Uterus (tissue), 4 donors: ENCODE measurements around the gene OSR1. TPM values are rescaled to one million over a fixed set of nuclear protein-coding genes. Genes with fewer than 3 reads are reported as not detected.

Source experiments
- DNase-seq, 2 donors: peaks; one replicate each; pipeline ENCODE4 v3.0.0-alpha.2; 2019 to 2020
- H3K27ac ChIP-seq, 2 donors: fragments of 200-600 bp; sonication (generic); 1 replicate in 1 of 2; 2 replicates in 1 of 2; pipeline ENCODE4 v1.5.1; 2016 to 2018
- H3K27me3 ChIP-seq, 2 donors: fragments of 200-600 bp; sonication (generic); one replicate each; pipeline ENCODE4 v1.5.1; 2018 to 2019; ENCODE audit warnings: control low read depth in 1 of 2
- H3K36me3 ChIP-seq, 2 donors: fragments of 200-600 bp; sonication (generic); one replicate each; pipeline ENCODE4 v1.5.1; 2019; ENCODE audit warnings: control low read depth in 1 of 2
- H3K4me1 ChIP-seq, 2 donors: fragments of 200-600 bp; sonication (generic); one replicate each; pipeline ENCODE4 v1.5.1; 2018 to 2019; ENCODE audit warnings: control low read depth in 1 of 2
- H3K4me3 ChIP-seq, 2 donors: fragments of 200-600 bp; sonication (generic); 1 replicate in 1 of 2; 2 replicates in 1 of 2; pipeline ENCODE4 v1.5.1; 2018 to 2019; ENCODE audit warnings: mild to moderate bottlenecking in 1 of 2
- H3K9me3 ChIP-seq, 2 donors: fragments of 200-600 bp; sonication (generic); one replicate each; pipeline ENCODE4 v1.5.1; 2019; ENCODE audit warnings: control low read depth in 1 of 2
- CTCF ChIP-seq, 4 experiments: fragments of 200-600 bp in 2 of 4; fragments of 450-650 bp in 2 of 4; sonication (generic) in 2 of 4; IDR thresholded peaks; one replicate each; pipeline ENCODE4 v1.5.1; 2016 to 2019; ENCODE audit warnings: antibody characterized with exemption in 4 of 4, mild to moderate bottlenecking in 2 of 4, moderate library complexity in 1 of 4
- POLR2A ChIP-seq, 2 donors: fragments of 450-650 bp; IDR thresholded peaks; one replicate each; pipeline ENCODE4 v1.6.1; 2016; ENCODE audit warnings: antibody characterized with exemption in 2 of 2, mild to moderate bottlenecking in 1 of 2, moderate library complexity in 1 of 2
- intact Hi-C: fragments of 100-400 bp; cut with DNase I; formaldehyde crosslinking; loops from one replicate; pipeline ENCODE4 v1.15.1; 2023; ENCODE audit warnings: low total_unique reads
- total RNA-seq, 4 donors: library from RNA; depleted of rRNA in 3 of 4; stranded (reverse); fragments of >200 nt in 3 of 4; gene quantifications; one replicate each; pipeline versions ENCODE4 v1.1.0 to v1.2.4, GENCODE V29; 2014 to 2023
- donor health status: DM: yes; HTN: yes; CAD: no.

The OSR1 gene
- total RNA-seq, 4 donors from 2014 or later = 4.7 to 26.2 (median 18.6) TPM

DNA sequence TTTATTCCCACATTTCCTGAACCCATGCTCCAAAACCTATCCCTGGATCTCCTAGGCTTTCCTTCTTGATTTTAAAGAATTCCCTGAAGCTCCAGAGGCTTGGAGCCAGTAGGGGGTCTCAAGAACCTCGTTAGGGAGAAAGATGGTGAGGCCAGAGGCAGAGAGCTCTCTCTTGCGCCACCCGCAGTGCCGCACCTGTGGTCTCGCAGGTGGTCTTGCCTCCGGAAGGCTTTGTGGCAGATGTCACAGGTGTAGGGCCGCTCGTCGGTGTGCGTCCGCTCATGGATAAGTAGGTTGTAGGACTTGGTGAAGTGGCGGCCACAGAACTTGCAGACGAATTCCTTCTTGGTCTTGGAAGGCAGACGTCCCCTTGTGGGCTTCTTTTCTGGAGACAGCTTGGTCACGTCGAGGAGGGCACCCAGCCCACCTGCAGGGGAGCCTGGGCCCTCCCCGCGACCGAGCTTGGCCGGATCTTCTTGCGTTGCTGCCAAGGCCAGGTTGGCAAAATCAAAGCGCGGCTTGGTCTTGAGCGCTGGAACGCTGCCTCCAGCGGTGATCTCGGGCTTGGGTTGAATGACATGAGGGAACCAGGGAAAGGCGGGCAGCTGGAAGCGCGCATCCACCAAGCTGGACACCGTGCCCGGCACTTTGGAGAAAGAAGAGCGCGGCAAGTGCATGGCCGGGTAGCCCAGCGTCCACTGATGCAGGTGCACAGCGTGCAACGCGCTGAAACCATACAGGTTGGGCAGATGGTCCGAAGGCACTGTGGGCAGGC, 5.3 kb downstream of the OSR1 start:
- H3K9me3 ChIP-seq = no peaks in the 10 kb centered on the region
- no peaks in the 10 kb centered on the region for H3K27me3 ChIP-seq
- no peak for DNase-seq
- no peaks in the 10 kb centered on the region for H3K36me3 ChIP-seq
- TF ChIP-seq POLR2A (IDR thresholded peaks at IDR 0.05) = no peak
- TF ChIP-seq CTCF (IDR thresholded peaks at IDR 0.05) = no peak
- intact Hi-C loops = loop anchor here (10.0 kb wide), 1 partner anchor 358 kb away; no protein-coding TSS in a partner anchor
- no peaks in the 10 kb centered on the region for H3K4me1 ChIP-seq
- H3K4me3 ChIP-seq = no peak overlapping the region
- no peak overlapping the region for H3K27ac ChIP-seq

- no peak for DNase-seq
- H3K27me3 ChIP-seq = no peaks in the 10 kb centered on the region
- TF ChIP-seq POLR2A (IDR thresholded peaks at IDR 0.05) = no peak
- no peak for TF ChIP-seq CTCF (IDR thresholded peaks at IDR 0.05)
- peaks cover 0 to 2% of the 10 kb centered on the region in 2 donors for H3K4me1 ChIP-seq
- intact Hi-C loops = loop anchor here (10.0 kb wide), 1 partner anchor 357 kb away; no protein-coding TSS in a partner anchor
- no peaks in the 10 kb centered on the region for H3K36me3 ChIP-seq
- no peak overlapping the region for H3K27ac ChIP-seq
- no peak overlapping the region for H3K4me3 ChIP-seq
- no peaks in the 10 kb centered on the region for H3K9me3 ChIP-seq
These were observed 6.3 kb downstream of the OSR1 start for GRCh38 chr2:19351899-19352697.

DNA sequence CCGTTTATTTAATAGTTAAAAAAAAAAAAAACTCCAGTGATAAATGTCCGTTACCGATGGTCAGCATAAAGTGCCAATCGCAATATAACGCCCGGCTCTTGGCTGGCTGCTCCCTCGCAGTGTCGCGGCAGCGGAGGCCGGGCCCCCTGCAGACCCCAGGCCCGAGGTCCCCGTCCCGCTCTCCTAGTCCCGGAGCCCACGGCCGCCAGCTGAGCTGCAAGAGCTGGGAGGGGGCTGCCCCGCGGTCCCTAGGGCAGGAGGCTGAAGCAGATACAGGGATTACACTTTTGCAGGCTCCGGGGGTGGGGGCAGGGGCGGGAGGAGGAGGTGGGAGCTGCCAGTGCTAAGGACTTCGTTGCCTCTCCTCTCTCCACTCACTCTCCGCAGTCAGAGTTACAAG, 6.9 kb downstream of the OSR1 start:
- H3K27ac ChIP-seq = no peak overlapping the region
- H3K4me1 ChIP-seq = peaks cover 0 to 4% of the 10 kb centered on the region in 2 donors
- no peaks in the 10 kb centered on the region for H3K9me3 ChIP-seq
- DNase-seq = no peak
- no peaks in the 10 kb centered on the region for H3K36me3 ChIP-seq
- intact Hi-C loops = loop anchor here (10.0 kb wide), 1 partner anchor 357 kb away; no protein-coding TSS in a partner anchor
- no peak overlapping the region for H3K4me3 ChIP-seq
- no peaks in the 10 kb centered on the region for H3K27me3 ChIP-seq
- TF ChIP-seq CTCF (IDR thresholded peaks at IDR 0.05) = no peak
- no peak for TF ChIP-seq POLR2A (IDR thresholded peaks at IDR 0.05)

DNA sequence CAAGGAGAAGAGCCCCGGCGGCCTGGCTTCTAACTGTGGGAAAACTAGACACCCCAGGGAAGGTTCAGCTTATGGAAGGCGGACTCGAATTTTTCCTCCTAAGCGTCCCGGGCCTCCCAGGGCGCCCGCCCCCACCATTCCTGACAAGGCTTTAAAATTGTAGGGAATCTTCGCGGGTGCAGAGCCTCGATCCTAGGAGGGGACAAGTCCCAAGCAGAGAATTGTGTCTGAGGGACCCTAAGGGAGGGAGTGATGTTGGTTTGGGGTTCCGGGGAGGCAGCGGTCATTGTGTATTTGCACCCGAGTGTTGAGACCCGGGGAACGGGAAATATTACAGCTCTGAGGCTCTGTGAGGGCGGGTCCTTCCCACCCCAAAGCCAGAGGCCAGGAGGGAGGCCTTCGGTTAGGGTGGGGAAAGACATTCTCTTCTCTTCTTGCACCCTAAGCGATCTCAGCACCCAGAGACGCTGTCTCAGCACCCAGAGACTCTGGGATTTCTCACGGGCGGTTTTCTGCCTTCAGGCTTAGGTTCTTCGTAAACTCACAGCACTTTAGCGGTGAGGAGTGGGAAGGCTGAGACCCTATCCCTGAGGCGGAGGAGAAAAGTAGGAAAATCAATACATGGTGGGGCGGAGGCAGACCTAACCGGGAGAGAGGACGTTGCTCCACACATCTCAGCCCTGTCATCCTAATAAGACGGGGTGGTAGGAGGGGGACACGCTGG, 7.6 kb downstream of the OSR1 start:
- Histone ChIP-seq H3K27me3 (no peaks in the 10 kb centered on the region), H3K27ac (no peak overlapping the region), H3K4me1 (peaks cover 0 to 4% of the 10 kb centered on the region in 2 donors), H3K9me3 (no peaks in the 10 kb centered on the region), H3K36me3 (no peaks in the 10 kb centered on the region), H3K4me3 (no peak overlapping the region)
- TF ChIP-seq POLR2A (IDR thresholded peaks at IDR 0.05) (no peak), CTCF (IDR thresholded peaks at IDR 0.05) (no peak)
- no peak for DNase-seq
- intact Hi-C loops = loop anchor here (10.0 kb wide), 1 partner anchor 356 kb away; no protein-coding TSS in a partner anchor
